Neutrophil (primary cell): Measurements from ENCODE around the gene KIAA0753.
"Not testable (repeated sequence)": the region's sequence is repeated elsewhere in the genome, so short reads cannot be mapped to it uniquely, and the experiment has no call there.

Experiments
- H3K27ac ChIP-seq: fragments of 200-600 bp; sonication (generic); 2 replicates; pipeline ENCODE4 v1.5.1; 2016; ENCODE audit warnings: mild to moderate bottlenecking, moderate library complexity
- H3K27me3 ChIP-seq: fragments of 200-600 bp; sonication (generic); 2 replicates; pipeline ENCODE4 v1.6.0; 2016; ENCODE audit warnings: mild to moderate bottlenecking
- H3K36me3 ChIP-seq: fragments of 200-600 bp; sonication (generic); 2 replicates; pipeline ENCODE4 v1.5.1; 2017
- H3K4me1 ChIP-seq, 2 experiments: fragments of 200-600 bp in 1 of 2; sonication (generic) in 1 of 2; 1 replicate in 1 of 2; 2 replicates in 1 of 2; pipeline versions ENCODE4 v1.5.1 to v1.6.1; 2013 to 2016; ENCODE audit warnings: low read depth in 1 of 2, low read length in 1 of 2, mild to moderate bottlenecking in 1 of 2, moderate library complexity in 1 of 2; ENCODE audit not compliant: control insufficient read depth in 1 of 2, insufficient read depth in 1 of 2
- H3K4me3 ChIP-seq, 2 experiments: fragments of 200-600 bp in 1 of 2; sonication (generic) in 1 of 2; 1 replicate in 1 of 2; 2 replicates in 1 of 2; pipeline ENCODE4 v1.5.1; 2013 to 2016; ENCODE audit warnings: low read depth in 1 of 2, low read length in 1 of 2, mild to moderate bottlenecking in 1 of 2, moderate library complexity in 1 of 2
- H3K9me3 ChIP-seq: fragments of 200-600 bp; sonication (generic); 2 replicates; pipeline ENCODE4 v1.5.1; 2016
- CTCF ChIP-seq: fragments of 200-600 bp; sonication (generic); IDR thresholded peaks from 2 replicates; pipeline ENCODE4 v1.5.1; 2016; ENCODE audit warnings: antibody characterized with exemption

Gene KIAA0753

DNA sequence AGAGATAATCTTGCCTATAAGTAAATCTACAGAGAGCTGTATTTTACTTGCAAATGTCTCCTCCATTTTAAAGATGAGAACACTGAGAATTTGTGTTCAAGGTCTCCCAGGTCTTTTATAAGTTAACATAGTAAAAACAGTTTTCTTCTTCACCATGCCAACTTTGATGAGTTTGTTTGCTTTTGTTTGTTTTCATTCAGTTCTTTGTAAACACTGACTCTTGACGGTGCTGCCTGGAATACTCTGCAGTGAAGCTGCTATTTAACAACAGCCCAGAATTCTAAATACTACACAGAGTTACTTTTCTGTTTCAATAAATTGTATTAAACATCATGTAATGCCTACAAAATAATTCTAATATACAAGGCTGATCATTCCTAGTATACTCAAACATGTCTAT is 42.8 kb downstream of the KIAA0753 start:
- no peak for TF ChIP-seq CTCF
- peak overlapping the region; percentile 92 for H3K27ac ChIP-seq
- H3K4me3 ChIP-seq, result no peak overlapping the region
- no peaks in the 10 kb centered on the region for H3K27me3 ChIP-seq
- H3K4me1 ChIP-seq, result peaks cover 27 to 31% of the 10 kb centered on the region in 2 experiments
- no peaks in the 10 kb centered on the region for H3K9me3 ChIP-seq
- peaks cover 27% of the 10 kb centered on the region for H3K36me3 ChIP-seq

DNA sequence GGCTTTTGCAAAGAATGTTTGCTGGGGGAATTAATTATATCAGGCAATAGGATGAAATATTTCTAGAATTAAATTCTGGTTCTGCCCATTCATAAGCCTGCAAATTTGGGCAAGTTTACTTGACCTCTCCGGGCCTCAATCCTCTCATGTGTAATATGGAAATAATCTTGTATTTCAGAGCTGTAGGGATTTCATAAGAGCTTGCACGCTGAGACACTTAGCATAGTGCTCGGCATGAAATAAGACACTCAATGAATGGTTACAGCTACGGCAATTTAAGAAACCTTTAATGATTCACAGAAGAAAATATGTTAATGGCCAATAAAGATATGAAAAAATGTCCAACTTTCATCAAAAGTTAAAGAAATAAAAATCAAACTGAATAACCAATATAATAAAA is 43.6 kb downstream of the KIAA0753 start:
- H3K9me3 ChIP-seq, result no peaks in the 10 kb centered on the region
- no peak overlapping the region for H3K27ac ChIP-seq
- no peak overlapping the region for H3K4me3 ChIP-seq
- peaks cover 27% of the 10 kb centered on the region for H3K36me3 ChIP-seq
- H3K4me1 ChIP-seq, result peaks cover 27 to 31% of the 10 kb centered on the region in 2 experiments
- TF ChIP-seq CTCF, result no peak
- no peaks in the 10 kb centered on the region for H3K27me3 ChIP-seq

GRCh38 chr17:6596511-6596910 is 44.0 kb downstream of the KIAA0753 start:
- no peak for TF ChIP-seq CTCF
- no peaks in the 10 kb centered on the region for H3K27me3 ChIP-seq
- H3K9me3 ChIP-seq, result no peaks in the 10 kb centered on the region
- no peak overlapping the region for H3K27ac ChIP-seq
- H3K36me3 ChIP-seq, result peaks cover 27% of the 10 kb centered on the region
- H3K4me1 ChIP-seq, result peaks cover 27 to 33% of the 10 kb centered on the region in 2 experiments
- no peak overlapping the region for H3K4me3 ChIP-seq

- no peaks in the 10 kb centered on the region for H3K27me3 ChIP-seq
- peaks cover 29 to 37% of the 10 kb centered on the region in 2 experiments for H3K4me1 ChIP-seq
- no peak overlapping the region for H3K4me3 ChIP-seq
- no peaks in the 10 kb centered on the region for H3K9me3 ChIP-seq
- TF ChIP-seq CTCF, result no peak
- peaks cover 27% of the 10 kb centered on the region for H3K36me3 ChIP-seq
- H3K27ac ChIP-seq, result no peak overlapping the region
These were observed 44.4 kb downstream of the KIAA0753 start for GRCh38 chr17:6596081-6596480.

DNA sequence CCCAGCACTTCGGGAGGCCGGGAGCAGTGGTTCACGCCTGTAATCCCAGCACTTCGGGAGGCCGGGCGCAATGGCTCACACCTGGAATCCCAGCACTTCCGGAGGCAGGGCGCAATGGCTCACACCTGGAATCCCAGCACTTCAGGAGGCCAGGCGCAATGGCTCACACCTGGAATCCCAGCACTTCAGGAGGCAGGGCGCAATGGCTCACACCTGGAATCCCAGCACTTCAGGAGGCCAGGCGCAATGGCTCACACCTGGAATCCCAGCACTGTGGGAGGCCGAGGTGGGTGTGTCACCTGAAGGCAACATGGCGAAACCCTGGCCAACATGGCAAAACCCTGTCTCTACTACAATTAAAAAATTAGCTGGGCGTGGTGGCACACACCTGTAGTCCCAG is 47.1 kb downstream of the KIAA0753 start:
- H3K9me3 ChIP-seq, H3K27ac ChIP-seq, H3K4me3 ChIP-seq, H3K27me3 ChIP-seq: not testable (repeated sequence)
- Histone ChIP-seq H3K4me1 (peaks cover 12 to 22% of the 10 kb centered on the region in 2 experiments), H3K36me3 (peaks cover 49% of the 10 kb centered on the region)

- Histone ChIP-seq H3K27ac (peak overlapping the region; percentile 41), H3K36me3 (peaks cover 53% of the 10 kb centered on the region), H3K4me1 (peaks cover 5 to 12% of the 10 kb centered on the region in 2 experiments), H3K27me3 (no peaks in the 10 kb centered on the region), H3K9me3 (no peaks in the 10 kb centered on the region), H3K4me3 (no peak overlapping the region)
- TF ChIP-seq CTCF, result no peak
These were observed 48.3 kb downstream of the KIAA0753 start for GRCh38 chr17:6592173-6592572.
